Loucy (cell line): ENCODE measurements around the gene UBE2QL1.

Experiments
- H2AFZ ChIP-seq: fragments of 200-600 bp; sonication (generic); 2 replicates; pipeline ENCODE4 v1.6.0; 2016; ENCODE audit warnings: antibody characterized with exemption, mild to moderate bottlenecking, low read length, moderate library complexity
- H3F3A ChIP-seq: fragments of 200-600 bp; 2 replicates; pipeline ENCODE4 v1.6.0; 2016; ENCODE audit warnings: antibody characterized with exemption, low read depth, mild to moderate bottlenecking
- H3K27me3 ChIP-seq: fragments of 200-600 bp; sonication (generic); 2 replicates; pipeline ENCODE4 v1.6.1; 2014; ENCODE audit warnings: low read length, mild to moderate bottlenecking; ENCODE audit not compliant: insufficient read depth, poor library complexity, severe bottlenecking
- H3K36me3 ChIP-seq: fragments of 200-600 bp; sonication (generic); 2 replicates; pipeline ENCODE4 v1.6.1; 2016; ENCODE audit warnings: low read length; ENCODE audit not compliant: insufficient read depth
- H3K4me1 ChIP-seq: fragments of 200-600 bp; sonication (generic); 2 replicates; pipeline ENCODE4 v1.5.1; 2014; ENCODE audit warnings: low read length, mild to moderate bottlenecking; ENCODE audit not compliant: insufficient read depth, poor library complexity, severe bottlenecking
- H3K4me2 ChIP-seq: fragments of 200-600 bp; sonication (generic); 2 replicates; pipeline ENCODE4 v1.6.0; 2014; ENCODE audit warnings: antibody characterized with exemption, low read length, low read depth, mild to moderate bottlenecking; ENCODE audit not compliant: poor library complexity, severe bottlenecking
- H3K4me3 ChIP-seq: fragments of 200-600 bp; sonication (generic); 2 replicates; pipeline ENCODE4 v1.5.1; 2014; ENCODE audit warnings: low read length, mild to moderate bottlenecking, mixed read lengths; ENCODE audit not compliant: poor library complexity, severe bottlenecking
- H3K79me2 ChIP-seq: fragments of 200-600 bp; sonication (generic); 2 replicates; pipeline ENCODE4 v1.6.1; 2014; ENCODE audit warnings: low read length; ENCODE audit not compliant: insufficient read depth
- H3K9ac ChIP-seq: fragments of 200-600 bp; sonication (generic); 2 replicates; pipeline ENCODE4 v1.6.0; 2014; ENCODE audit warnings: mild to moderate bottlenecking, low read depth, low read length, moderate library complexity; ENCODE audit not compliant: poor library complexity, severe bottlenecking
- H3K9me2 ChIP-seq: fragments of 200-600 bp; sonication (generic); replicated peaks from 2 replicates; pipeline ENCODE4 v1.6.1; 2016; ENCODE audit warnings: low read depth, low read length, mixed read lengths
- H3K9me3 ChIP-seq: fragments of 200-600 bp; sonication (generic); 2 replicates; pipeline ENCODE4 v1.6.1; 2014; ENCODE audit warnings: mild to moderate bottlenecking, antibody characterized with exemption, low read length, low read depth; ENCODE audit not compliant: insufficient read depth
- H4K20me1 ChIP-seq: fragments of 200-600 bp; sonication (generic); 2 replicates; pipeline ENCODE4 v1.6.0; 2014; ENCODE audit warnings: antibody characterized with exemption, low read length, mild to moderate bottlenecking; ENCODE audit not compliant: insufficient read depth, poor library complexity, severe bottlenecking
- CTCF ChIP-seq: fragments of 200-600 bp; sonication (generic); conservative IDR thresholded peaks from 2 replicates; pipeline ENCODE4 v1.5.1; 2014; ENCODE audit warnings: mild to moderate bottlenecking, antibody characterized with exemption, low read length
- EZH2phosphoT487 ChIP-seq: fragments of 200-600 bp; IDR thresholded peaks from 2 replicates; pipeline ENCODE4 v1.6.1; 2018; ENCODE audit warnings: antibody characterized with exemption, mild to moderate bottlenecking, moderate library complexity, borderline replicate concordance

UBE2QL1 gene

GRCh38 chr5:6468104-6468503, 19.4 kb downstream of the UBE2QL1 start:
- H3K79me2 ChIP-seq: no peaks in the 10 kb centered on the region
- no peaks in the 10 kb centered on the region for H3F3A ChIP-seq
- H3K27me3 ChIP-seq: no peaks in the 10 kb centered on the region
- H2AFZ ChIP-seq: no peak overlapping the region
- no peaks in the 10 kb centered on the region for H3K9me3 ChIP-seq
- H3K4me3 ChIP-seq: no peak overlapping the region
- H3K9me2 ChIP-seq: no peaks in the 10 kb centered on the region
- no peaks in the 10 kb centered on the region for H3K4me1 ChIP-seq
- no peak for TF ChIP-seq EZH2phosphoT487
- TF ChIP-seq CTCF: no peak
- H3K9ac ChIP-seq: no peak overlapping the region
- no peaks in the 10 kb centered on the region for H4K20me1 ChIP-seq
- H3K4me2 ChIP-seq: no peak overlapping the region
- no peaks in the 10 kb centered on the region for H3K36me3 ChIP-seq

GRCh38 chr5:6468870-6469269, 20.2 kb downstream of the UBE2QL1 start:
- Histone ChIP-seq H3F3A (no peaks in the 10 kb centered on the region), H3K9me2 (no peaks in the 10 kb centered on the region), H3K9ac (no peak overlapping the region), H3K79me2 (no peaks in the 10 kb centered on the region), H2AFZ (no peak overlapping the region), H3K4me1 (no peaks in the 10 kb centered on the region), H3K36me3 (no peaks in the 10 kb centered on the region), H3K4me2 (no peak overlapping the region), H3K9me3 (no peaks in the 10 kb centered on the region), H4K20me1 (no peaks in the 10 kb centered on the region), H3K4me3 (no peak overlapping the region), H3K27me3 (no peaks in the 10 kb centered on the region)
- no peak for TF ChIP-seq EZH2phosphoT487
- no peak for TF ChIP-seq CTCF

- Histone ChIP-seq H2AFZ (no peak overlapping the region), H3K36me3 (no peaks in the 10 kb centered on the region), H3K4me3 (no peak overlapping the region), H3K27me3 (no peaks in the 10 kb centered on the region), H3K9ac (no peak overlapping the region), H3K4me2 (no peak overlapping the region), H3K79me2 (no peaks in the 10 kb centered on the region), H3K9me3 (no peaks in the 10 kb centered on the region), H3F3A (no peaks in the 10 kb centered on the region), H3K4me1 (no peaks in the 10 kb centered on the region), H4K20me1 (no peaks in the 10 kb centered on the region), H3K9me2 (no peaks in the 10 kb centered on the region)
- no peak for TF ChIP-seq CTCF
- no peak for TF ChIP-seq EZH2phosphoT487
Measured at GRCh38 chr5:6469836-6470235, 21.2 kb downstream of the UBE2QL1 start.
